HEK293T (cell line): ENCODE measurements around the gene ZC3H7B.

Experiments
- CTCF ChIA-PET: fragments of 350-600 bp; formaldehyde crosslinking; extraction: SDS; loops from one replicate; lab custom pipeline; 2021; ENCODE audit warnings: antibody characterized with exemption, inconsistent platforms; lab: Yijun Ruan, JAX
- POLR2A ChIA-PET: fragments of 350-600 bp; formaldehyde crosslinking; extraction: SDS; loops from one replicate; lab custom pipeline; 2020; ENCODE audit warnings: antibody characterized with exemption, inconsistent platforms; lab: Yijun Ruan, JAX
- DNase-seq: peaks from one replicate; pipeline ENCODE4 v3.0.0; 2012; ENCODE audit warnings: mixed read lengths; ENCODE audit errors: extremely low spot score
- ARNT ChIP-seq: fragments of 450-650 bp; IDR thresholded peaks from 2 replicates; pipeline ENCODE4 v1.6.1; 2017; ENCODE audit warnings: mild to moderate bottlenecking
- BHLHE40 ChIP-seq: fragments of 450-650 bp; IDR thresholded peaks from 2 replicates; pipeline ENCODE4 v1.6.1; 2016; ENCODE audit warnings: mild to moderate bottlenecking, moderate library complexity, borderline replicate concordance
- CTBP1 ChIP-seq: fragments of 450-650 bp; IDR thresholded peaks from 2 replicates; pipeline ENCODE4 v1.6.1; 2016; ENCODE audit warnings: borderline replicate concordance
- ELF4 ChIP-seq: fragments of 450-650 bp; IDR thresholded peaks from 2 replicates; pipeline ENCODE4 v1.6.1; 2017; ENCODE audit warnings: antibody characterized with exemption
- FOXA1 ChIP-seq: fragments of 450-650 bp; IDR thresholded peaks from 2 replicates; pipeline ENCODE4 v1.6.1; 2016; ENCODE audit warnings: mild to moderate bottlenecking
- FOXK2 ChIP-seq: fragments of 450-650 bp; IDR thresholded peaks from 2 replicates; pipeline ENCODE4 v1.6.1; 2016; ENCODE audit warnings: mild to moderate bottlenecking
- FOXM1 ChIP-seq: fragments of 450-650 bp; IDR thresholded peaks from 2 replicates; pipeline ENCODE4 v1.6.1; 2017; ENCODE audit warnings: mild to moderate bottlenecking, borderline replicate concordance
- HDGF ChIP-seq: fragments of 450-650 bp; IDR thresholded peaks from 2 replicates; pipeline ENCODE4 v1.6.1; 2017; ENCODE audit warnings: antibody characterized with exemption, borderline replicate concordance
- L3MBTL2 ChIP-seq: fragments of 450-650 bp; conservative IDR thresholded peaks from 2 replicates; pipeline ENCODE4 v1.6.1; 2016; ENCODE audit warnings: mild to moderate bottlenecking
- LEF1 ChIP-seq: fragments of 450-650 bp; IDR thresholded peaks from 2 replicates; pipeline ENCODE4 v1.6.1; 2017; ENCODE audit warnings: mild to moderate bottlenecking, borderline replicate concordance
- NFRKB ChIP-seq: fragments of 450-650 bp; IDR thresholded peaks from 2 replicates; pipeline ENCODE4 v1.6.1; 2016; ENCODE audit warnings: mild to moderate bottlenecking, moderate library complexity
- PKNOX1 ChIP-seq: fragments of 450-650 bp; IDR thresholded peaks from 2 replicates; pipeline ENCODE4 v1.6.1; 2016
- SP1 ChIP-seq: fragments of 450-650 bp; IDR thresholded peaks from 2 replicates; pipeline ENCODE4 v1.6.1; 2017
- SUZ12 ChIP-seq: fragments of 450-650 bp; IDR thresholded peaks from 2 replicates; pipeline ENCODE4 v1.6.1; 2016; ENCODE audit warnings: mild to moderate bottlenecking
- TARDBP ChIP-seq: fragments of 450-650 bp; IDR thresholded peaks from 2 replicates; pipeline ENCODE4 v1.6.1; 2016
- ZNF384 ChIP-seq: fragments of 450-650 bp; IDR thresholded peaks from 2 replicates; pipeline ENCODE4 v1.6.1; 2016

The ZC3H7B gene

GRCh38 chr22:41359376-41359775 lies 58.1 kb downstream of the ZC3H7B start:
- no peak for TF ChIP-seq PKNOX1
- no peak for TF ChIP-seq NFRKB
- TF ChIP-seq SUZ12 = no peak
- no peak for TF ChIP-seq SP1
- no peak for TF ChIP-seq ELF4
- TF ChIP-seq HDGF = no peak
- TF ChIP-seq BHLHE40 = no peak
- TF ChIP-seq L3MBTL2 = no peak
- no peak for TF ChIP-seq FOXA1
- TF ChIP-seq TARDBP = no peak
- no peak for TF ChIP-seq LEF1
- no peak for TF ChIP-seq ZNF384
- no peak for TF ChIP-seq ARNT
- TF ChIP-seq FOXK2 = no peak
- no peak for TF ChIP-seq FOXM1
- no peak for TF ChIP-seq CTBP1
- CTCF ChIA-PET = no interaction called here
- DNase-seq = no peak
- POLR2A ChIA-PET = no interaction called here

- ChIA-PET CTCF (no interaction called here), POLR2A (interaction anchor here (1.6 kb wide), 1 partner anchor 20 kb away, joined by 5 read pairs; no protein-coding TSS in a partner anchor)
- TF ChIP-seq TARDBP = no peak
- TF ChIP-seq BHLHE40 = no peak
- TF ChIP-seq SP1 = no peak
- TF ChIP-seq FOXA1 = no peak
- TF ChIP-seq LEF1 = no peak
- no peak for TF ChIP-seq SUZ12
- DNase-seq = no peak
Measured at GRCh38 chr22:41360126-41360525, 58.8 kb downstream of the ZC3H7B start.

- DNase-seq = no peak
- CTCF ChIA-PET = no interaction called here
- POLR2A ChIA-PET = no interaction called here
- TF ChIP-seq LEF1 = no peak
- TF ChIP-seq FOXM1 = no peak
Measured at GRCh38 chr22:41361716-41362310, 60.5 kb downstream of the ZC3H7B start.

- POLR2A ChIA-PET = no interaction called here
- CTCF ChIA-PET = interaction anchor here (0.6 kb wide), 1 partner anchor 400 kb away, joined by 3 read pairs; no protein-coding TSS in a partner anchor
- DNase-seq = no peak
- TF ChIP-seq HDGF = no peak
- TF ChIP-seq FOXM1 = no peak
- TF ChIP-seq L3MBTL2 = no peak
- no peak for TF ChIP-seq LEF1
- TF ChIP-seq FOXA1 = no peak
Measured at GRCh38 chr22:41362615-41363014, 61.3 kb downstream of the ZC3H7B start.

GRCh38 chr22:41364233-41364632 lies 62.9 kb downstream of the ZC3H7B start:
- DNase-seq = no peak
- TF ChIP-seq HDGF (no peak), ELF4 (no peak), NFRKB (no peak), SUZ12 (no peak), L3MBTL2 (no peak), ZNF384 (no peak), ARNT (no peak), BHLHE40 (no peak), TARDBP (no peak), FOXA1 (no peak), CTBP1 (no peak), SP1 (no peak), FOXK2 (no peak)
- POLR2A ChIA-PET = interaction anchor here (4.4 kb wide), 1 partner anchor 16 kb away, joined by 37 read pairs; the partner anchor contains the start of gene TEF
- CTCF ChIA-PET = no interaction called here

GRCh38 chr22:41364955-41365354 lies 63.6 kb downstream of the ZC3H7B start:
- DNase-seq = no peak
- TF ChIP-seq LEF1 (no peak), ZNF384 (no peak), BHLHE40 (no peak), FOXA1 (no peak), FOXM1 (no peak), ARNT (no peak), TARDBP (no peak), SP1 (no peak)
- POLR2A ChIA-PET = interaction anchor here (4.4 kb wide), 1 partner anchor 16 kb away, joined by 37 read pairs; the partner anchor contains the start of gene TEF
- CTCF ChIA-PET = interaction anchor here (1.6 kb wide), 1 partner anchor 17 kb away, joined by 4 read pairs; the partner anchor contains the start of gene TEF

GRCh38 chr22:41365425-41365824 lies 64.1 kb downstream of the ZC3H7B start:
- DNase-seq = no peak
- CTCF ChIA-PET = interaction anchor here (1.6 kb wide), 1 partner anchor 16 kb away, joined by 4 read pairs; the partner anchor contains the start of gene TEF
- TF ChIP-seq FOXM1 (no peak), CTBP1 (no peak), BHLHE40 (no peak), SP1 (no peak), ZNF384 (no peak), HDGF (no peak)
- POLR2A ChIA-PET = interaction anchor here (1.6 to 4.4 kb wide), 2 partner anchors 15 to 81 kb away, joined by 6 to 37 read pairs; partner anchors contain the start of genes TEF and TOB2
